Adrenal gland (tissue), 12 donors: ENCODE data around the gene SNX25. TPM values are rescaled to one million over a fixed set of nuclear protein-coding genes. Genes with fewer than 3 reads are reported as not detected.

ENCODE experiments used
- DNase-seq, 7 donors: peaks; one replicate each; pipeline ENCODE4 v3.0.0-alpha.2; 2019 to 2020
- H3K27ac ChIP-seq, 5 donors: fragments of 200-600 bp; sonication (generic) in 4 of 5; 1 replicate in 3 of 5; 2 replicates in 2 of 5; pipeline versions ENCODE4 v1.5.1 to v1.8.0; 2016 to 2020; ENCODE audit warnings: mild to moderate bottlenecking in 1 of 5
- H3K27me3 ChIP-seq: fragments of 200-600 bp; 2 replicates; pipeline ENCODE4 v1.8.0; 2021
- H3K36me3 ChIP-seq, 2 donors: fragments of 200-600 bp; replicated peaks in 1 of 2; 1 replicate in 1 of 2; 2 replicates in 1 of 2; pipeline versions ENCODE4 v1.5.1 to v1.8.0; 2018 to 2022
- H3K4me1 ChIP-seq, 2 donors: fragments of 200-600 bp; replicated peaks in 1 of 2; 1 replicate in 1 of 2; 2 replicates in 1 of 2; pipeline versions ENCODE4 v1.5.1 to v1.8.0; 2018 to 2021
- H3K4me3 ChIP-seq, 4 donors: fragments of 200-600 bp; sonication (generic) in 3 of 4; one replicate each; pipeline ENCODE4 v1.5.1; 2016 to 2018
- H3K9me3 ChIP-seq, 3 donors: fragments of 200-600 bp; sonication (generic) in 1 of 3; replicated peaks in 1 of 3; 1 replicate in 2 of 3; 2 replicates in 1 of 3; pipeline versions ENCODE4 v1.5.1 to v1.8.0; 2016 to 2021
- CTCF ChIP-seq, 6 experiments: fragments of 450-650 bp in 4 of 6; fragments of 200-600 bp in 2 of 6; sonication (generic) in 1 of 6; IDR thresholded peaks; 1 replicate in 5 of 6; 2 replicates in 1 of 6; pipeline versions ENCODE4 v1.5.1 to v1.8.0; 2016 to 2021; ENCODE audit warnings: antibody characterized with exemption in 6 of 6, mild to moderate bottlenecking in 2 of 6, moderate library complexity in 1 of 6
- POLR2A ChIP-seq, 2 donors: fragments of 450-650 bp; IDR thresholded peaks; one replicate each; pipeline ENCODE4 v1.6.1; 2017; ENCODE audit warnings: antibody characterized with exemption in 2 of 2, mild to moderate bottlenecking in 2 of 2, moderate library complexity in 1 of 2
- WGBS, 4 donors: extraction: QIAGEN DNeasy Blood & Tissue Kit in 2 of 4; methylation state at CpG; one replicate each; pipeline versions ENCODE4 v1.1.5 to v1.1.7; 2013 to 2017; 5-methylcytosine and 5-hydroxymethylcytosine counted together
- intact Hi-C, 2 donors: fragments of 100-400 bp; cut with DNase I; formaldehyde crosslinking; loops; one replicate each; pipeline versions ENCODE4 v1.14.1 to v1.15.0; 2022 to 2023
- polyA plus RNA-seq, 3 donors: library from polyadenylated mRNA; stranded (reverse); fragments of 200-250 nt in 2 of 3; fragments of 350-450 nt in 1 of 3; fragmentation: Illumina TruSeq in 1 of 3; extraction: RNeasy Lipid Tissue Mini Kit (QIAGEN cat#74804) in 1 of 3; gene quantifications; one replicate each; pipeline ENCODE4 v1.2.3, GENCODE V29; 2013 to 2014
- total RNA-seq, 9 donors: library from RNA; depleted of rRNA in 4 of 9; stranded (reverse); fragments of >200 nt in 4 of 9; fragments of 120-200 nt in 1 of 9; fragmentation: NEBNext Ultra II Directional in 1 of 9; extraction: Animal tissue kit (Norgen Biotek cat#: 25700) in 1 of 9; gene quantifications; one replicate each; pipeline versions ENCODE4 v1.1.0 to v1.2.4, GENCODE V29; 2013 to 2023
- donor health status: healthy with polysubstance abuse.
- donor health status: Bipolar disorder and iron deficiency.
- donor health status: DM: yes; HTN: yes; CAD: no.
- donor health status: DM: no; HTN: no; CAD: no.
- donor health status: DM: no; HTN: no; CAD: no.
- donor health status: DM: yes; HTN: yes; CAD: no.

The SNX25 gene
- total and polyA plus RNA-seq, 12 donors: 4.7 to 29.3 (median 13.3) TPM

- H3K36me3 ChIP-seq: no peaks in the 10 kb centered on the region
- 98 to 100% (median 100%) methylated on average over 2 of the region's 2 CpGs for WGBS, 4 donors
These were observed 143.3 kb downstream of the SNX25 start for GRCh38 chr4:185352741-185353140.

GRCh38 chr4:185357211-185357610, 147.8 kb downstream of the SNX25 start:
- Histone ChIP-seq H3K36me3 (no peaks in the 10 kb centered on the region), H3K27ac (no peak overlapping the region)
- intact Hi-C loops: no loop called here

More at GRCh38 chr4:185352741-185353140, 143.3 kb downstream of the SNX25 start:
- Histone ChIP-seq H3K4me1 (no peaks in the 10 kb centered on the region), H3K9me3 (no peaks in the 10 kb centered on the region), H3K4me3 (no peak overlapping the region), H3K27me3 (no peaks in the 10 kb centered on the region), H3K27ac (no peak overlapping the region)
- no peak for TF ChIP-seq CTCF (IDR thresholded peaks at IDR 0.05)
- TF ChIP-seq POLR2A (IDR thresholded peaks at IDR 0.05): no peak
- intact Hi-C loops: no loop called here
- DNase-seq: no peak

GRCh38 chr4:185357733-185358440, 148.5 kb downstream of the SNX25 start:
- 80 to 90% (median 86%) methylated on average over 7 of the region's 7 CpGs for WGBS, 4 donors
- H3K4me1 ChIP-seq: no peaks in the 10 kb centered on the region
- no peak overlapping the region for H3K4me3 ChIP-seq
- H3K27ac ChIP-seq: no peak overlapping the region
- DNase-seq: no peak
- TF ChIP-seq CTCF (IDR thresholded peaks at IDR 0.05) (no peak), POLR2A (IDR thresholded peaks at IDR 0.05) (no peak)
- no peaks in the 10 kb centered on the region for H3K27me3 ChIP-seq
- no peaks in the 10 kb centered on the region for H3K9me3 ChIP-seq
- intact Hi-C loops: no loop called here
- no peaks in the 10 kb centered on the region for H3K36me3 ChIP-seq

More at GRCh38 chr4:185357211-185357610, 147.8 kb downstream of the SNX25 start:
- no peaks in the 10 kb centered on the region for H3K9me3 ChIP-seq
- DNase-seq: no peak
- no peaks in the 10 kb centered on the region for H3K4me1 ChIP-seq
- H3K27me3 ChIP-seq: no peaks in the 10 kb centered on the region
- TF ChIP-seq POLR2A (IDR thresholded peaks at IDR 0.05) (no peak), CTCF (IDR thresholded peaks at IDR 0.05) (no peak)
- WGBS, 4 donors: 94 to 95% (median 95%) methylated on average over 5 of the region's 5 CpGs
- H3K4me3 ChIP-seq: no peak overlapping the region

GRCh38 chr4:185358514-185358913, 149.1 kb downstream of the SNX25 start:
- TF ChIP-seq CTCF (IDR thresholded peaks at IDR 0.05) (no peak), POLR2A (IDR thresholded peaks at IDR 0.05) (no peak)
- Histone ChIP-seq H3K9me3 (no peaks in the 10 kb centered on the region), H3K36me3 (no peaks in the 10 kb centered on the region), H3K27me3 (no peaks in the 10 kb centered on the region), H3K4me3 (no peak overlapping the region), H3K4me1 (no peaks in the 10 kb centered on the region), H3K27ac (no peak overlapping the region)
- DNase-seq: no peak
- intact Hi-C loops: no loop called here
- WGBS, 4 donors: 80 to 88% (median 82%) methylated on average over 4 of the region's 4 CpGs
